ENCODE measurements around the gene YLPM1. TPM values are rescaled to one million over a fixed set of nuclear protein-coding genes. Genes with fewer than 3 reads are reported as not detected.

Gene YLPM1
- total and polyA plus RNA-seq, 4 donors = 13.3 to 124 (median 28.6) TPM

DNA sequence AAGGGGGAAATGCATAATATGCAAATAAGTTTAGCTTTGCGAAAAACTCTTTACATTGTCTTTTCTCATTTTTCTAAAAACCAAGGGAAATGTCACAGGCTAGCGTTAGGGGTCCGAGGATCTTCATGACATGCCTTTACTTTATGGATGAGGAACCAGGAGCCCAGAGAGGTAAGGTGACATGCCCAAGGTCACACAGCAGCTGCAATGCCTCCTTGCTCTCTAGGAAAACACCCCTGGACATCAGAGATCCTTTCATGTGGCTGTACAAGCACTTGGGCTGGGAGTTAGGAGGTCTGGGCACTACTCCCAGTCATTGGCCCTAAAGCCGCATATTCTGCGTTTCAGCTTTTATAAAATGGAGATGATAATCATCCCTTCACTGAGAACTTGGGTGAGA lies 112.1 kb downstream of the YLPM1 start:
- WGBS, 2 donors = 94 to 95% methylated on average over 5 of the region's 5 CpGs
- TF ChIP-seq CTCF (IDR thresholded peaks at IDR 0.05; ENCODE audit: control extremely low read depth, extremely low read depth) = no peak
- no peak for DNase-seq
- no peak for ATAC-seq (ENCODE audit: insufficient read depth, low FRiP score)
- Histone ChIP-seq H3K9me3 (ENCODE audit: control insufficient read depth in 4 of 4, insufficient read depth in 3 of 4, low read length in 3 of 4) (no peaks in the 10 kb centered on the region), H3K4me1 (ENCODE audit: control insufficient read depth in 5 of 5, insufficient read depth in 5 of 5, low read length in 5 of 5) (peaks cover 0 to 2% (median 0%) of the 10 kb centered on the region in 5 donors), H3K36me3 (ENCODE audit: control insufficient read depth in 4 of 4, insufficient read depth in 4 of 4, low read length in 4 of 4) (no peaks in the 10 kb centered on the region), H3K9ac (ENCODE audit: insufficient read depth in 1 of 2, low read length in 2 of 2) (no peak overlapping the region), H3K27ac (ENCODE audit: low read depth in 1 of 2, low read length in 1 of 2) (no peak overlapping the region), H3K4me3 (no peak overlapping the region), H3K27me3 (ENCODE audit: control insufficient read depth in 3 of 3, insufficient read depth in 3 of 3, low read length in 2 of 3) (no peaks in the 10 kb centered on the region)

GRCh38 chr14:74875941-74876913 lies 113.1 kb downstream of the YLPM1 start, which contains the start of gene PROX2:
PROX2 (minus strand) TSS chr14:74876145; CDS start chr14:74863834, 12,311 bp downstream.
- Histone ChIP-seq H3K9me3 (ENCODE audit: control insufficient read depth in 4 of 4, insufficient read depth in 3 of 4, low read length in 3 of 4) (no peaks in the 10 kb centered on the region), H3K4me3 (no peak within 1 kb of the TSS), H3K9ac (ENCODE audit: insufficient read depth in 1 of 2, low read length in 2 of 2) (no peak within 1 kb of the TSS), H3K36me3 (ENCODE audit: control insufficient read depth in 4 of 4, insufficient read depth in 4 of 4, low read length in 4 of 4) (no peaks in the 10 kb centered on the region), H3K27ac (ENCODE audit: low read depth in 1 of 2, low read length in 1 of 2) (no peak within 1 kb of the TSS), H3K27me3 (ENCODE audit: control insufficient read depth in 3 of 3, insufficient read depth in 3 of 3, low read length in 2 of 3) (no peaks in the 10 kb centered on the region), H3K4me1 (ENCODE audit: control insufficient read depth in 5 of 5, insufficient read depth in 5 of 5, low read length in 5 of 5) (peaks cover 0 to 5% (median 0%) of the 10 kb centered on the region in 5 donors)
- 26 to 42% methylated on average over 13 of the region's 13 CpGs for WGBS, 2 donors
- TF ChIP-seq CTCF (IDR thresholded peaks at IDR 0.05; ENCODE audit: control extremely low read depth, extremely low read depth) = no peak
- DNase-seq = no peak
- no peak for ATAC-seq (ENCODE audit: insufficient read depth, low FRiP score)

DNA sequence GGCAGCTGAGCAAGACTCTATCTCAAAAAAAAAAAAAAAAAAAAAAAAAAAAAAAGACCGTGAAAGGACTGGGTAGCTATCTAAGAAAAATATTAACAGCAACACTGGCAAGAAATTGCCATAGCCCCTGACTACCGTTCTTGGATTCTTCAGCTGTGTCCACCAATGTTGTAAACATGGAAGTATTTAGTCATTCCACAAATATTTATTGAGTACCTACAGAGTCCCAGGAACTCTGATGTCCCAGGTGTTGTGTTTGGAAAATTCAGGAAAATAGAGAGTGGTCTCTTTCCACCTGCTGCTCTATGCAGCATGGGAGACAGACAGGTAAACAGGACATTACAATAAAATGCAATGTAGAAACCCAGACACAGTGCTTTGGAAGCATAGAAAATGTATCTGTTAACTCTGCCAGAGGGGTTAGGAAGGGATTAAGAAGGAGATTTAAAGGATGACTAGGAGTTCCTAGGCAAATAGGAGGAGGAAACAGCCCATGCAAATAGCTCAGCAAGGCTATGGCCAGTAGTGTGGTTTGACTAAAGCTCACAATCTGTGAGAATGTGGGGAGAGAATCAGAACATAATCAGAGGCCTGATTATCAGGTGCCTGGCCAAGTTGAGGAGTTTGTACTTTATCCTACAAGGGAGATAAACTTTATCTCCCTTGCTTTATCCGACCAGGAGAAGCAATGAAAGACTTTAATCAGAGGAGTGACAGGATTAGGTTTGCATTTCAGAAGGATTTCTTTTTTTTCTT lies 116.5 kb downstream of the YLPM1 start:
- H3K27ac ChIP-seq (ENCODE audit: low read depth in 1 of 2, low read length in 1 of 2) = no peak overlapping the region
- no peak for TF ChIP-seq CTCF (IDR thresholded peaks at IDR 0.05; ENCODE audit: control extremely low read depth, extremely low read depth)
- ATAC-seq (ENCODE audit: insufficient read depth, low FRiP score) = no peak
- WGBS, 2 donors = 78 to 88% methylated on average over 3 of the region's 3 CpGs
- no peak for DNase-seq
- H3K4me3 ChIP-seq = no peak overlapping the region
- no peaks in the 10 kb centered on the region for H3K36me3 ChIP-seq (ENCODE audit: control insufficient read depth in 4 of 4, insufficient read depth in 4 of 4, low read length in 4 of 4)
- no peaks in the 10 kb centered on the region for H3K9me3 ChIP-seq (ENCODE audit: control insufficient read depth in 4 of 4, insufficient read depth in 3 of 4, low read length in 3 of 4)
- H3K9ac ChIP-seq (ENCODE audit: insufficient read depth in 1 of 2, low read length in 2 of 2) = no peak overlapping the region
- no peaks in the 10 kb centered on the region for H3K27me3 ChIP-seq (ENCODE audit: control insufficient read depth in 3 of 3, insufficient read depth in 3 of 3, low read length in 2 of 3)
- H3K4me1 ChIP-seq (ENCODE audit: control insufficient read depth in 5 of 5, insufficient read depth in 5 of 5, low read length in 5 of 5) = peaks cover 0 to 26% (median 10%) of the 10 kb centered on the region in 5 donors
